HG03432 (cell line): ENCODE data around the gene DCAF15.

Experiments
- ATAC-seq: cut with Tn5 transposase; IDR thresholded peaks from one replicate; pipeline ENCODE4 v1.9.1; 2021; ENCODE audit warnings: mild to moderate bottlenecking, moderate library complexity; ENCODE audit not compliant: unreplicated experiment

DCAF15 gene

GRCh38 chr19:13990085-13990484 lies 37.8 kb downstream of the DCAF15 start:
- ATAC-seq: no peak

GRCh38 chr19:13992025-13992424 lies 39.7 kb downstream of the DCAF15 start:
- no peak for ATAC-seq

GRCh38 chr19:13993590-13994300 lies 41.4 kb downstream of the DCAF15 start:
- ATAC-seq: no peak

GRCh38 chr19:13995017-13995728 lies 42.9 kb downstream of the DCAF15 start:
- no peak for ATAC-seq

- ATAC-seq: no peak
Observed at GRCh38 chr19:13995878-13996765, 43.8 kb downstream of the DCAF15 start.

- ATAC-seq: no peak
Observed at GRCh38 chr19:13996928-13997630, 44.8 kb downstream of the DCAF15 start.

- ATAC-seq: no peak
Observed at GRCh38 chr19:13997631-13997962, 45.3 kb downstream of the DCAF15 start.

- ATAC-seq: no peak
Observed at GRCh38 chr19:13998426-13998825, 46.1 kb downstream of the DCAF15 start.

GRCh38 chr19:13999085-13999484 lies 46.8 kb downstream of the DCAF15 start:
- ATAC-seq: no peak

- ATAC-seq: no peak
Observed at GRCh38 chr19:14000691-14001375, 48.5 kb downstream of the DCAF15 start.

- no peak for ATAC-seq
Observed at GRCh38 chr19:14002571-14003250, 50.4 kb downstream of the DCAF15 start.

GRCh38 chr19:14003251-14004055 lies 51.1 kb downstream of the DCAF15 start:
- ATAC-seq: no peak

GRCh38 chr19:14004619-14005348 lies 52.5 kb downstream of the DCAF15 start:
- ATAC-seq: no peak

GRCh38 chr19:14005349-14006084 lies 53.2 kb downstream of the DCAF15 start:
- peak; percentile 45 for ATAC-seq

GRCh38 chr19:14006085-14006765 lies 53.9 kb downstream of the DCAF15 start, which contains the start of gene RFX1:
Gene RFX1, minus strand, starts transcription at chr19:14006320. Its CDS starts 12,477 bp downstream, at chr19:13993843.
- peak; percentile 74 for ATAC-seq

- peak; percentile 37 for ATAC-seq
Observed at GRCh38 chr19:14006766-14007562, 54.7 kb downstream of the DCAF15 start.
